T-helper 22 cell (primary cell): Measurements from ENCODE around the gene ST7L.

ENCODE experiments used
- DNase-seq: peaks from one replicate; pipeline ENCODE4 v3.0.0-alpha.2; 2020; ENCODE audit warnings: low read depth

ST7L gene

GRCh38 chr1:112618114-112618720 lies 724 bp downstream of the ST7L start:
- DNase-seq, result peak; percentile 21

- no peak for DNase-seq
Measured at GRCh38 chr1:112614460-112615065, 4.4 kb downstream of the ST7L start.

GRCh38 chr1:112605633-112606327 lies 13.2 kb downstream of the ST7L start:
- no peak for DNase-seq

- DNase-seq, result no peak
Measured at GRCh38 chr1:112603541-112603940, 15.4 kb downstream of the ST7L start.

GRCh38 chr1:112603012-112603411 lies 15.9 kb downstream of the ST7L start:
- DNase-seq, result no peak

- no peak for DNase-seq
Measured at GRCh38 chr1:112599477-112599876, 19.5 kb downstream of the ST7L start.

GRCh38 chr1:112594208-112594876 lies 24.6 kb downstream of the ST7L start:
- DNase-seq, result no peak

- no peak for DNase-seq
Measured at GRCh38 chr1:112589766-112590165, 29.2 kb downstream of the ST7L start.

GRCh38 chr1:112583366-112583765 lies 35.6 kb downstream of the ST7L start:
- DNase-seq, result no peak

- DNase-seq, result no peak
Measured at GRCh38 chr1:112581586-112582192, 37.3 kb downstream of the ST7L start.

GRCh38 chr1:112579801-112580510 lies 39.0 kb downstream of the ST7L start:
- no peak for DNase-seq

- no peak for DNase-seq
Measured at GRCh38 chr1:112576240-112576639, 42.7 kb downstream of the ST7L start.

- no peak for DNase-seq
Measured at GRCh38 chr1:112575154-112575804, 43.7 kb downstream of the ST7L start.

GRCh38 chr1:112565800-112566199 lies 53.1 kb downstream of the ST7L start:
- no peak for DNase-seq

GRCh38 chr1:112564081-112564480 lies 54.9 kb downstream of the ST7L start:
- no peak for DNase-seq

GRCh38 chr1:112563341-112563740 lies 55.6 kb downstream of the ST7L start:
- no peak for DNase-seq

- DNase-seq, result no peak
Measured at GRCh38 chr1:112558634-112559033, 60.3 kb downstream of the ST7L start.

GRCh38 chr1:112557385-112557784 lies 61.6 kb downstream of the ST7L start:
- no peak for DNase-seq

- no peak for DNase-seq
Measured at GRCh38 chr1:112554411-112554810, 64.5 kb downstream of the ST7L start.

- DNase-seq, result no peak
Measured at GRCh38 chr1:112549590-112549989, 69.4 kb downstream of the ST7L start.

- DNase-seq, result no peak
Measured at GRCh38 chr1:112548547-112548946, 70.4 kb downstream of the ST7L start.
